ENCODE results near the gene UMODL1. TPM values are rescaled to one million over a fixed set of nuclear protein-coding genes. Genes with fewer than 3 reads are reported as not detected.

UMODL1 gene
- total and polyA plus RNA-seq, 2 of the 13 experiments (the other 11 are each of a cell fraction or from before 2014, with no cell fraction given), result not detected

DNA sequence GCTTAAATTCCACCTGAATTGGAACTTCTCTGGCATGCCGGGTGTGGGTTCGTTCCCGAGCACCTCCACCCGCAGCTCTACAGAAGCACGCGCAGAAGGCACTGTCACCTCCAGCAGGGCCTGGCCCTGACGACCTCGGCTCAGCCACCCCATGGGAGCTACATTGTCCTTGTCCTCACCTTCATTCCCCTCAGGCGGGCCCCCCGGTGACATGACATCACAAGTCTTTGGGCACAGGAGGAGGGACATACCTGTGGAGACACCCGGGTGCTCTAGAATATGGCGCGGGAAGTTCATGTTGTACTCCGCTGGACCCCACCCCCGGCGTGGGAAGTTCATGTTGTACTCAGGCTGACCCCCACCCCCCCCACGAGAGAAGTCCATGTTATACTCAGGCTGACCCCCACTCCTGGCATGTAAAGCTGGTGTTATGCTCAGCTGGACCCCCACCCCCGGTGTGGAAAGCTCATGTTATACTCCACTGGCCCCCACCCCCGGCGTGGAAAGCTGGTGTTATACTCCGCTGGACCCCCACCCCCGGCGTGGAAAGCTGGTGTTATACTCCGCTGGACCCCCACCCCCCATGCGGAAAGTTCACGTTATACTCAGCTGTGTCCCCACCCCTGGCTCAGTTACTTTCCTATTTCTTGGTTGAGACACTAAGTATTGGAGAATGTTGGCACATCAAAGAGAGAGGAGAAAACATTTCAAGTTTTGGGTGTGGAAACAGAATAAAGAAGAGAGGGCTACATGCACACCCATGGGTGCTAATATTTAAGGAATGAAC is 37.6 kb downstream of the UMODL1 start:
- Histone ChIP-seq H3K79me2 (ENCODE audit: insufficient read depth, low read length) (no peaks in the 10 kb centered on the region), H2AFZ (ENCODE audit: low read length) (no peak overlapping the region), H3K4me1 (ENCODE audit: insufficient read depth, low read length) (peaks cover 9% of the 10 kb centered on the region), H3K36me3 (replicated peaks in 1 of 2; ENCODE audit: control insufficient read depth in 1 of 2, insufficient read depth in 2 of 2, low read length in 2 of 2) (no peaks in the 10 kb centered on the region), H3K27me3 (ENCODE audit: control insufficient read depth in 1 of 2, insufficient read depth in 2 of 2, low read length in 2 of 2) (peaks cover 0 to 55% of the 10 kb centered on the region in 2 experiments; a peak in 4 of 5 replicates), H3K9ac (ENCODE audit: insufficient read depth, low read depth, low read length) (no peak overlapping the region), H3K4me3 (replicated peaks in 1 of 3; ENCODE audit: insufficient read depth in 1 of 3, low read depth in 2 of 3, low read length in 3 of 3) (no peak overlapping the region), H3K4me2 (ENCODE audit: low read depth, low read length) (no peak overlapping the region), H3K9me3 (ENCODE audit: low read length) (no peaks in the 10 kb centered on the region), H3K27ac (ENCODE audit: extremely low read length, insufficient read depth, low read length) (no peak overlapping the region), H4K20me1 (ENCODE audit: insufficient read depth, low read length) (no peaks in the 10 kb centered on the region)
- intact Hi-C loops (cut with micrococcal nuclease; ENCODE audit: unreplicated experiment) (no loop called here), in situ Hi-C loops (cut with HindIII; ENCODE audit: extremely low pct_ligation_motif_present, low pct_unique_long_range_greater_than_20kb) (loop anchor here (25.0 kb wide), 1 partner anchor 496 kb away; no protein-coding TSS in a partner anchor)
- FAIRE-seq, result no peak
- BruUV-seq (replicated peaks), result no TSS peak
- whole genome bisulfite sequencing (ENCODE audit: low lambda C conversion rate), result 63% methylated on average over 11 of the region's 26 CpGs
- POLR2A ChIA-PET, result no interaction called here
- CTCF ChIA-PET (ENCODE audit: low intra/inter-chr PET ratio, low total read pairs), result no interaction called here
- no peak for DNase-seq (ENCODE audit: low spot score)
- no peak for ATAC-seq
- TF ChIP-seq, protein P1, sequence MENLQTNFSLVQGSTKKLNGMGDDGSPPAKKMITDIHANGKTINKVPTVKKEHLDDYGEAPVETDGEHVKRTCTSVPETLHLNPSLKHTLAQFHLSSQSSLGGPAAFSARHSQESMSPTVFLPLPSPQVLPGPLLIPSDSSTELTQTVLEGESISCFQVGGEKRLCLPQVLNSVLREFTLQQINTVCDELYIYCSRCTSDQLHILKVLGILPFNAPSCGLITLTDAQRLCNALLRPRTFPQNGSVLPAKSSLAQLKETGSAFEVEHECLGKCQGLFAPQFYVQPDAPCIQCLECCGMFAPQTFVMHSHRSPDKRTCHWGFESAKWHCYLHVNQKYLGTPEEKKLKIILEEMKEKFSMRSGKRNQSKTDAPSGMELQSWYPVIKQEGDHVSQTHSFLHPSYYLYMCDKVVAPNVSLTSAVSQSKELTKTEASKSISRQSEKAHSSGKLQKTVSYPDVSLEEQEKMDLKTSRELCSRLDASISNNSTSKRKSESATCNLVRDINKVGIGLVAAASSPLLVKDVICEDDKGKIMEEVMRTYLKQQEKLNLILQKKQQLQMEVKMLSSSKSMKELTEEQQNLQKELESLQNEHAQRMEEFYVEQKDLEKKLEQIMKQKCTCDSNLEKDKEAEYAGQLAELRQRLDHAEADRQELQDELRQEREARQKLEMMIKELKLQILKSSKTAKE (CRISPR knock-in tag; IDR thresholded peaks at IDR 0.05; ENCODE audit: borderline replicate concordance), result no peak
- TF ChIP-seq ZNF282 (IDR thresholded peaks at IDR 0.05; ENCODE audit: partially characterized antibody), result no peak
- TF ChIP-seq, protein P2, sequence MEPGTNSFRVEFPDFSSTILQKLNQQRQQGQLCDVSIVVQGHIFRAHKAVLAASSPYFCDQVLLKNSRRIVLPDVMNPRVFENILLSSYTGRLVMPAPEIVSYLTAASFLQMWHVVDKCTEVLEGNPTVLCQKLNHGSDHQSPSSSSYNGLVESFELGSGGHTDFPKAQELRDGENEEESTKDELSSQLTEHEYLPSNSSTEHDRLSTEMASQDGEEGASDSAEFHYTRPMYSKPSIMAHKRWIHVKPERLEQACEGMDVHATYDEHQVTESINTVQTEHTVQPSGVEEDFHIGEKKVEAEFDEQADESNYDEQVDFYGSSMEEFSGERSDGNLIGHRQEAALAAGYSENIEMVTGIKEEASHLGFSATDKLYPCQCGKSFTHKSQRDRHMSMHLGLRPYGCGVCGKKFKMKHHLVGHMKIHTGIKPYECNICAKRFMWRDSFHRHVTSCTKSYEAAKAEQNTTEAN (CRISPR knock-in tag; conservative IDR thresholded peaks at IDR 0.05), result no peak
- TF ChIP-seq MTF1 (CRISPR knock-in tag; IDR thresholded peaks at IDR 0.05), result no peak
- TF ChIP-seq, protein P3, sequence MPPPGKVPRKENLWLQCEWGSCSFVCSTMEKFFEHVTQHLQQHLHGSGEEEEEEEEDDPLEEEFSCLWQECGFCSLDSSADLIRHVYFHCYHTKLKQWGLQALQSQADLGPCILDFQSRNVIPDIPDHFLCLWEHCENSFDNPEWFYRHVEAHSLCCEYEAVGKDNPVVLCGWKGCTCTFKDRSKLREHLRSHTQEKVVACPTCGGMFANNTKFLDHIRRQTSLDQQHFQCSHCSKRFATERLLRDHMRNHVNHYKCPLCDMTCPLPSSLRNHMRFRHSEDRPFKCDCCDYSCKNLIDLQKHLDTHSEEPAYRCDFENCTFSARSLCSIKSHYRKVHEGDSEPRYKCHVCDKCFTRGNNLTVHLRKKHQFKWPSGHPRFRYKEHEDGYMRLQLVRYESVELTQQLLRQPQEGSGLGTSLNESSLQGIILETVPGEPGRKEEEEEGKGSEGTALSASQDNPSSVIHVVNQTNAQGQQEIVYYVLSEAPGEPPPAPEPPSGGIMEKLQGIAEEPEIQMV (CRISPR knock-in tag; IDR thresholded peaks at IDR 0.05; ENCODE audit: low read depth), result no peak
- TF ChIP-seq MBD4 (IDR thresholded peaks at IDR 0.05; ENCODE audit: borderline replicate concordance, low read length), result no peak
- no peak for TF ChIP-seq IRX3 (CRISPR knock-in tag; IDR thresholded peaks at IDR 0.05; ENCODE audit: borderline replicate concordance, low read depth)
- TF ChIP-seq, protein P4, sequence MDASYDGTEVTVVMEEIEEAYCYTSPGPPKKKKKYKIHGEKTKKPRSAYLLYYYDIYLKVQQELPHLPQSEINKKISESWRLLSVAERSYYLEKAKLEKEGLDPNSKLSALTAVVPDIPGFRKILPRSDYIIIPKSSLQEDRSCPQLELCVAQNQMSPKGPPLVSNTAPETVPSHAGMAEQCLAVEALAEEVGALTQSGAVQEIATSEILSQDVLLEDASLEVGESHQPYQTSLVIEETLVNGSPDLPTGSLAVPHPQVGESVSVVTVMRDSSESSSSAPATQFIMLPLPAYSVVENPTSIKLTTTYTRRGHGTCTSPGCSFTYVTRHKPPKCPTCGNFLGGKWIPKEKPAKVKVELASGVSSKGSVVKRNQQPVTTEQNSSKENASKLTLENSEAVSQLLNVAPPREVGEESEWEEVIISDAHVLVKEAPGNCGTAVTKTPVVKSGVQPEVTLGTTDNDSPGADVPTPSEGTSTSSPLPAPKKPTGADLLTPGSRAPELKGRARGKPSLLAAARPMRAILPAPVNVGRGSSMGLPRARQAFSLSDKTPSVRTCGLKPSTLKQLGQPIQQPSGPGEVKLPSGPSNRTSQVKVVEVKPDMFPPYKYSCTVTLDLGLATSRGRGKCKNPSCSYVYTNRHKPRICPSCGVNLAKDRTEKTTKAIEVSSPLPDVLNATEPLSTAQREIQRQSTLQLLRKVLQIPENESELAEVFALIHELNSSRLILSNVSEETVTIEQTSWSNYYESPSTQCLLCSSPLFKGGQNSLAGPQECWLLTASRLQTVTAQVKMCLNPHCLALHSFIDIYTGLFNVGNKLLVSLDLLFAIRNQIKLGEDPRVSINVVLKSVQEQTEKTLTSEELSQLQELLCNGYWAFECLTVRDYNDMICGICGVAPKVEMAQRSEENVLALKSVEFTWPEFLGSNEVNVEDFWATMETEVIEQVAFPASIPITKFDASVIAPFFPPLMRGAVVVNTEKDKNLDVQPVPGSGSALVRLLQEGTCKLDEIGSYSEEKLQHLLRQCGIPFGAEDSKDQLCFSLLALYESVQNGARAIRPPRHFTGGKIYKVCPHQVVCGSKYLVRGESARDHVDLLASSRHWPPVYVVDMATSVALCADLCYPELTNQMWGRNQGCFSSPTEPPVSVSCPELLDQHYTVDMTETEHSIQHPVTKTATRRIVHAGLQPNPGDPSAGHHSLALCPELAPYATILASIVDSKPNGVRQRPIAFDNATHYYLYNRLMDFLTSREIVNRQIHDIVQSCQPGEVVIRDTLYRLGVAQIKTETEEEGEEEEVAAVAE (CRISPR knock-in tag; IDR thresholded peaks at IDR 0.05; ENCODE audit: borderline replicate concordance), result no peak
- TF ChIP-seq, protein P5, sequence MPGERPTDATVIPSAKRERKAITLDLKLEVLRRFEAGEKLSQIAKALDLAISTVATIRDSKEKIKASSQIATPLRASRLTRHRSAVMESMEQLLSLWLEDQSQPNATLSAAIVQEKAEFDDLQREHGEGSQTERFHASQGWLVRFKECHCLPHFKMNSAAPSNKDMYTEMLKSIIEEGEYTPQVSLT (CRISPR knock-in tag; IDR thresholded peaks at IDR 0.05; ENCODE audit: borderline replicate concordance, low read depth), result no peak
- no peak for TF ChIP-seq ZNF343 (CRISPR knock-in tag; IDR thresholded peaks at IDR 0.05)
- no peak for TF ChIP-seq IKZF4 (CRISPR knock-in tag; IDR thresholded peaks at IDR 0.05; ENCODE audit: borderline replicate concordance, low read depth, not compliant biosample characterization)
- no peak for TF ChIP-seq PTBP1 (IDR thresholded peaks at IDR 0.05; ENCODE audit: low read depth, low read length, poor library complexity, severe bottlenecking)
